HUES48 (cell line): ENCODE results near the gene KAZN.

Experiments used
- H3K27ac ChIP-seq: one replicate; pipeline ENCODE4 v1.7.0; 2013; ENCODE audit warnings: low read depth, low read length, inconsistent platforms
- H3K27me3 ChIP-seq: 2 replicates; pipeline ENCODE4 v1.6.1; 2013; ENCODE audit warnings: mild to moderate bottlenecking, low read length; ENCODE audit not compliant: control insufficient read depth, insufficient read depth
- H3K36me3 ChIP-seq: 2 replicates; pipeline ENCODE4 v1.6.1; 2013; ENCODE audit warnings: low read length; ENCODE audit not compliant: control insufficient read depth, insufficient read depth
- H3K4me1 ChIP-seq: 2 replicates; pipeline ENCODE4 v1.6.1; 2013; ENCODE audit warnings: mild to moderate bottlenecking, low read length; ENCODE audit not compliant: control insufficient read depth, insufficient read depth
- H3K4me3 ChIP-seq: 2 replicates; pipeline ENCODE4 v1.5.1; 2013; ENCODE audit warnings: mild to moderate bottlenecking, low read depth, low read length
- H3K9ac ChIP-seq: 2 replicates; pipeline ENCODE4 v1.6.1; 2013; ENCODE audit warnings: mild to moderate bottlenecking, low read depth, low read length, moderate library complexity
- H3K9me3 ChIP-seq: 2 replicates; pipeline ENCODE4 v1.6.1; 2013; ENCODE audit warnings: low read length; ENCODE audit not compliant: control insufficient read depth, insufficient read depth

Gene KAZN

GRCh38 chr1:14728516-14728915, 130.0 kb downstream of the KAZN start:
- Histone ChIP-seq H3K27me3 (peaks cover 9% of the 10 kb centered on the region; the same call in 1 of the 2 replicates), H3K9ac (no peak overlapping the region), H3K27ac (no peak overlapping the region), H3K4me3 (no peak overlapping the region), H3K9me3 (no peaks in the 10 kb centered on the region), H3K36me3 (no peaks in the 10 kb centered on the region), H3K4me1 (peaks cover 59% of the 10 kb centered on the region)

DNA sequence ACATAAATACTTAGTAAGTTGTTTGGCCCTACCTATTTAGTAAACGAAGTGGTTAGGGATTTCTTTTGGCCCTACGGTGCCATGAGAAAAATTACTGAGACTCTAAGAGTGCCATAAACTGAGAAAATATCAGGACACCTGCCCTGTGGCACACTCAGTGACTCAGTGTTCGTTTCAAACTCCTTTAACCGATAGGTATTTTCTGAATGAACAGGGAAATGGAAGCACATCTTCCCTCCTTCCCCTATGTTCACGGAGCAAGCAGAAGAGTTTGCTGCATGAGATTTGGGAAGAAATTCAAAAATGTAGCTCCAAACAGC, 134.2 kb downstream of the KAZN start:
- Histone ChIP-seq H3K9ac (peak overlapping the region; percentile 42; the same call in 1 of the 2 replicates), H3K4me3 (peak overlapping the region; percentile 22; the same call in 1 of the 2 replicates), H3K27me3 (peaks cover 31% of the 10 kb centered on the region), H3K4me1 (peaks cover 47% of the 10 kb centered on the region), H3K9me3 (no peaks in the 10 kb centered on the region), H3K36me3 (no peaks in the 10 kb centered on the region), H3K27ac (peak overlapping the region; percentile 89)

DNA sequence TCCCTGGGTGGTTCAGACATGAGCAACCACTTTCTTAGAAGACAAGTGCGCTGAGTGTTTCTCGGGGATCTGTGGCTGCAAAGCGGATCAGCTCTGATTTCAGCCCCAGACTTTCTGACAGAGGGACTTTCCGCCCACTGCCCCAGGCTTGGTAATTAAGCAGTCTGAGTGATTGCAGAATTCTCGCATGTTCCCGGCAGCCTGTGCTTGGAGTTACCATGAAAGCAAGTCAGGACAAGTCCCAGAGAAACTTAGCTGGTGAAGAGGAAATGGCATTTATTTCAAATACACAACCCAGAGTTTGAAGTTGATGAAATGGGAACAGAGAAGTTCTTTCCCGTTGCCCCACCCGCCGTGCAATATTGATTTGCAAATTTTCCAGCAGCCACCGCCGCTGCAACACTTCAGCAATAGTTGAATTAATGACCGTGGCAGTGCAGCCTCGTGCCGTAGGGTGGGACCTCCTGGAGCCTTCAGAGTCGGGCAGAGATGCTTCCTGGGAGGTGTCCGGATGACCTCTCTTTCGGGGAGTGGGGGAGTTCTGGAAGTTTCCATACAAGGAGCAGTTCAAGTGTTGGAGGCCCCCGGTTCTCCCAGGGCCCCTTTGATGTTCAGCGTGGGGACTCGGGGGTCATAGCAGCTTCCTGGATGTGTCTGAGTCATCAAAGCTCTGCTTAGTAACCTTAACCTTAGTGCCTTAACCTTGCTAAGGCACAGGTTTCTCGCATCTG, 134.7 kb downstream of the KAZN start:
- peak overlapping the region; percentile 89 for H3K27ac ChIP-seq

DNA sequence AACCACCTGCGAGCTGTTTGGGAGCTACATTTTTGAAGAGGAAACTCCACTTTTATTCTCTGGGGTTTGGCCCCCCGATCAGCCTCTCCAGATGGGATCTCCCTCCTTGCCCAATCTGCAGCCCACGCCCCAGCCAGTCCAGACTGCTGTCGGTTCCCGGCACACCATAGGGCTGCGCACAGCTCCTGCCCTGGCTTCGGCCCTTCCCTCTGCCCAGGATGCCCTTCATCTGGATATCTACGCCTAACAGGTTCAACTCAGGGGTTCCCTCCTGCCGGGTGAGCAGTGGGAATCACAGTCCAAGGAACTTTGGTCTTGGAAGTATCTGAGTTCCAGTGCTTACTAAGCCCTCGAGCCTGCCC, 135.3 kb downstream of the KAZN start:
- Histone ChIP-seq H3K9ac (no peak overlapping the region), H3K27ac (peak overlapping the region; percentile 89), H3K27me3 (peaks cover 31% of the 10 kb centered on the region), H3K36me3 (no peaks in the 10 kb centered on the region), H3K4me3 (no peak overlapping the region), H3K4me1 (peaks cover 47% of the 10 kb centered on the region), H3K9me3 (no peaks in the 10 kb centered on the region)

More for the DNA sequence above, 134.7 kb downstream of the KAZN start:
- H3K9ac ChIP-seq, result peak overlapping the region; percentile 42; the same call in 1 of the 2 replicates
- no peaks in the 10 kb centered on the region for H3K36me3 ChIP-seq
- peaks cover 31% of the 10 kb centered on the region for H3K27me3 ChIP-seq
- H3K9me3 ChIP-seq, result no peaks in the 10 kb centered on the region
- peaks cover 47% of the 10 kb centered on the region for H3K4me1 ChIP-seq
- peak overlapping the region; percentile 22; the same call in 1 of the 2 replicates for H3K4me3 ChIP-seq

GRCh38 chr1:14735841-14736240, 137.4 kb downstream of the KAZN start:
- Histone ChIP-seq H3K9me3 (no peaks in the 10 kb centered on the region), H3K4me1 (peaks cover 56% of the 10 kb centered on the region), H3K36me3 (no peaks in the 10 kb centered on the region), H3K9ac (no peak overlapping the region), H3K27ac (no peak overlapping the region), H3K27me3 (peaks cover 31% of the 10 kb centered on the region), H3K4me3 (no peak overlapping the region)

- H3K27me3 ChIP-seq, result peaks cover 25% of the 10 kb centered on the region
- H3K4me3 ChIP-seq, result no peak overlapping the region
- H3K36me3 ChIP-seq, result no peaks in the 10 kb centered on the region
- no peak overlapping the region for H3K9ac ChIP-seq
- H3K9me3 ChIP-seq, result no peaks in the 10 kb centered on the region
- H3K4me1 ChIP-seq, result peaks cover 59% of the 10 kb centered on the region
- no peak overlapping the region for H3K27ac ChIP-seq
These were observed 139.1 kb downstream of the KAZN start for GRCh38 chr1:14737561-14738094.

DNA sequence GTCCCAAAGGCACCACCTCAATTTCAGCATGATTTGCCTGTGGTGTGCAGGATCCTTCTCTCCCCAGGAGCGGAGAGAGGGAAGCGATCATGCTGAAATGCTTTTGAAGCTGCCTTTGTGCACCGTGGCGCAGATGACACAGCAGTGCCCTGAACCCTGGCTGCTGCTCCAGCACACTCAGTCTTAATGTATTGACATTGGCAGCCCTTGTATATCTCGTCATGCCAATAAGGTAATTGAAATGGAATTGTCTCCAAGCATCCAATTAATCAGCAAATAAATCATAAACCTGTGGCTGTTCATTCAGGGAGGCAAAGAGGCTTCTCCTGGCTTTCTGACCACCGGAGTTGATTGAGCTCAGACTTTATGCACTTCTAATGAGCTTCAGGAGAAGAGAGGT, 139.8 kb downstream of the KAZN start:
- Histone ChIP-seq H3K36me3 (no peaks in the 10 kb centered on the region), H3K27ac (no peak overlapping the region), H3K9ac (no peak overlapping the region), H3K4me1 (peaks cover 55% of the 10 kb centered on the region), H3K27me3 (peaks cover 21% of the 10 kb centered on the region), H3K9me3 (no peaks in the 10 kb centered on the region), H3K4me3 (no peak overlapping the region)

DNA sequence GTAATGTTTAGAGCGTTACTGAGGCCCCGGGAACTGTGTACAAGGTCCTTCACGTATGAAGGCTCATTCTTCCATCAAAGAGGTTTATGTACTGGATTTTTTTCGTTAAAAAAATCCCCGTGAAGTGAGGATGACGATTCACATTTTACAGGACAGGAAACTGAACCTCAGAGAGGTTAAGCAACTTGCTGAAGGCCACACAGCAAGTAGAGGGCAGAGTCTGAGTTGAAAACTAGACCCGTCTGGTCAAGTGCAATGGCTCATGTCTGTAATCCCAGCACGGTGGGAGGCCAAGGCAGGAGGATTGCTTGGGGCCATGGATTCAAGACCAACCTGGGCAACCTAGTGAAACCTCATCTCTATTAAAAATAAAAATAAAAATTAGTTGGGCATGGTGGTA, 140.2 kb downstream of the KAZN start:
- Histone ChIP-seq H3K36me3 (no peaks in the 10 kb centered on the region), H3K9me3 (no peaks in the 10 kb centered on the region), H3K9ac (no peak overlapping the region), H3K4me3 (no peak overlapping the region), H3K4me1 (peaks cover 51% of the 10 kb centered on the region), H3K27me3 (peaks cover 20% of the 10 kb centered on the region), H3K27ac (no peak overlapping the region)

GRCh38 chr1:14739082-14739832, 140.8 kb downstream of the KAZN start:
- Histone ChIP-seq H3K4me3 (no peak overlapping the region), H3K9ac (no peak overlapping the region), H3K4me1 (peaks cover 46% of the 10 kb centered on the region), H3K36me3 (no peaks in the 10 kb centered on the region), H3K9me3 (no peaks in the 10 kb centered on the region), H3K27me3 (peaks cover 16% of the 10 kb centered on the region), H3K27ac (peak overlapping the region; percentile 52)

GRCh38 chr1:14740016-14740415, 141.5 kb downstream of the KAZN start:
- no peak overlapping the region for H3K9ac ChIP-seq
- H3K4me3 ChIP-seq, result no peak overlapping the region
- no peaks in the 10 kb centered on the region for H3K36me3 ChIP-seq
- no peaks in the 10 kb centered on the region for H3K9me3 ChIP-seq
- H3K27ac ChIP-seq, result peak overlapping the region; percentile 52
- peaks cover 9% of the 10 kb centered on the region; the same call in 1 of the 2 replicates for H3K27me3 ChIP-seq
- H3K4me1 ChIP-seq, result peaks cover 46% of the 10 kb centered on the region

DNA sequence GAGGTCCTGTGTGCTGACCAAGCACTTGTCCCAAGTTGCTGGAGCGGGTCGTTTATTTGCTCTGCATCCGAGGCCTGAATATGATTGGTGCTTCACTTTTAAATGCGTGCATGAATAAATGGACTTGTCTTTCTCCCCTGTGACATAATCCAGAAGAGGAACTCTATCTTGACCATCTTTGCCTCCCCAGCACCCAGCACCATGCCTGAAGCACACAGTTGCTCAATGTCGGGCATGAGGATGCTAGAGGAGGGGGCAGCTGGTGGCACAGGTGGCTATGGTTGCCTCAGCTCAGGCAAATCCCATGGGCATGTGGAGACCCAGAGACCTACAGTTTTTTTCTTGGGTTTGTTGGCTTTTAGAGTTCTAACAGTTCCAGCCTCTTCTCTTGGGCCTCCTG, 142.6 kb downstream of the KAZN start:
- Histone ChIP-seq H3K36me3 (no peaks in the 10 kb centered on the region), H3K4me1 (peaks cover 41% of the 10 kb centered on the region), H3K9me3 (no peaks in the 10 kb centered on the region), H3K4me3 (no peak overlapping the region), H3K27me3 (peaks cover 5% of the 10 kb centered on the region; the same call in 1 of the 2 replicates), H3K27ac (peak overlapping the region; percentile 93), H3K9ac (peak overlapping the region; percentile 23; the same call in 1 of the 2 replicates)
